ENCODE data around the gene ZSCAN5A. TPM values are rescaled to one million over a fixed set of nuclear protein-coding genes. Genes with fewer than 3 reads are reported as not detected.

ZSCAN5A gene
- total and polyA plus RNA-seq, 9 of the 15 experiments (the other 6 are each of a cell fraction or from before 2014, with no cell fraction given), result 5.8 to 15.3 (median 11.8) TPM

- no peak for TF ChIP-seq MAX (CRISPR knock-in tag; IDR thresholded peaks at IDR 0.05)
- peak; percentile 69 for TF ChIP-seq ZNF316 (IDR thresholded peaks at IDR 0.05)
- TF ChIP-seq ARID3A (IDR thresholded peaks at IDR 0.05; ENCODE audit: borderline replicate concordance, low read depth, low read length), result no peak
- no peak for TF ChIP-seq ZNF41 (CRISPR knock-in tag; conservative IDR thresholded peaks at IDR 0.05)
- TF ChIP-seq CGGBP1 (CRISPR knock-in tag; IDR thresholded peaks at IDR 0.05), result no peak
- no peak for TF ChIP-seq NR1H2 (CRISPR knock-in tag; IDR thresholded peaks at IDR 0.05)
- peak; percentile 34; the same call in 1 of the 2 replicates for TF ChIP-seq C11orf30 (IDR thresholded peaks at IDR 0.05; ENCODE audit: low read depth)
- TF ChIP-seq ILK (tag; IDR thresholded peaks at IDR 0.05; ENCODE audit: borderline replicate concordance, low read depth), result no peak
- TF ChIP-seq BCL6 (CRISPR knock-in tag; IDR thresholded peaks at IDR 0.05), result no peak
Observed at GRCh38 chr19:56356944-56357343, 42.3 kb upstream of the ZSCAN5A start (continued).

GRCh38 chr19:56355517-56355916 lies 40.9 kb upstream of the ZSCAN5A start:
- ChIA-PET POLR2A (no interaction called here), CTCF (ENCODE audit: low intra/inter-chr PET ratio) (no interaction called here)
- H3K79me2 ChIP-seq (ENCODE audit: control insufficient read depth, insufficient read depth, low read length), result no peaks in the 10 kb centered on the region
- H3K4me2 ChIP-seq (ENCODE audit: insufficient read depth, low read length), result no peak overlapping the region
- no peaks in the 10 kb centered on the region for H3K4me1 ChIP-seq (replicated peaks in 1 of 2; ENCODE audit: control insufficient read depth in 2 of 2, insufficient read depth in 2 of 2, low read length in 2 of 2)
- H3K27ac ChIP-seq (ENCODE audit: extremely low read depth, low read depth, low read length), result no peak overlapping the region
- in situ Hi-C loops (cut with MboI), result no loop called here
- 14% methylated on average over 1 of the region's 1 CpG for WGBS (ENCODE audit: insufficient coverage, low coverage, missing lambda C conversion rate)
- no peak overlapping the region for H3K4me3 ChIP-seq
- H3K9me3 ChIP-seq (replicated peaks; ENCODE audit: control insufficient read depth, insufficient read depth, low read depth, low read length), result peaks cover 4% of the 10 kb centered on the region; the same call in 1 of the 2 replicates
- H2AFZ ChIP-seq (ENCODE audit: low read depth, low read length), result no peak overlapping the region
- H3K9ac ChIP-seq (ENCODE audit: insufficient read depth in 1 of 2, low read depth in 2 of 2, low read length in 2 of 2), result no peak overlapping the region
- no peaks in the 10 kb centered on the region for H3K27me3 ChIP-seq (ENCODE audit: control insufficient read depth in 2 of 2, insufficient read depth in 2 of 2, low read length in 2 of 2)
- H3K36me3 ChIP-seq (ENCODE audit: control insufficient read depth, insufficient read depth, low read length), result no peaks in the 10 kb centered on the region
- no TSS peak for BruUV-seq (replicated peaks)
- no peaks in the 10 kb centered on the region for H4K20me1 ChIP-seq (replicated peaks; ENCODE audit: control insufficient read depth, insufficient read depth, low read length)
- intact Hi-C loops (cut with micrococcal nuclease), result no loop called here
- DNase-seq (ENCODE audit: extremely low read depth in 1 of 4, low spot score in 3 of 4), result no peak
- no peak for FAIRE-seq
- no peaks in the 10 kb centered on the region for H3K9me1 ChIP-seq (ENCODE audit: control insufficient read depth, insufficient read depth, low read length)
- ATAC-seq, result no peak
- TF ChIP-seq XRCC5 (IDR thresholded peaks at IDR 0.05; ENCODE audit: low read depth, low read length), result no peak
- no peak for TF ChIP-seq ZNF740 (CRISPR knock-in tag; IDR thresholded peaks at IDR 0.05)
- no peak for TF ChIP-seq ZNF740 (tag; IDR thresholded peaks at IDR 0.05)
- no peak for TF ChIP-seq PBX2 (CRISPR knock-in tag; IDR thresholded peaks at IDR 0.05; ENCODE audit: low read depth)
- TF ChIP-seq PBX2 (tag; conservative IDR thresholded peaks at IDR 0.05; ENCODE audit: low read depth), result no peak
- no peak for TF ChIP-seq IFI16 (CRISPR knock-in tag; IDR thresholded peaks at IDR 0.05)
- no peak for TF ChIP-seq ZNF174 (CRISPR knock-in tag; IDR thresholded peaks at IDR 0.05)

All from K562 (cell line).